NCI-H2029 treated with DMSO at 0.1 percent for 48 hours (cell line): ENCODE results near the gene AGAP2.
"Not testable (repeated sequence)": the region's sequence is repeated elsewhere in the genome, so short reads cannot be mapped to it uniquely, and the experiment has no call there.

Source experiments
- DNase-seq: peaks from one replicate; lab custom pipeline; 2025; lab: John Stamatoyannopoulos, UW

The AGAP2 gene

DNA sequence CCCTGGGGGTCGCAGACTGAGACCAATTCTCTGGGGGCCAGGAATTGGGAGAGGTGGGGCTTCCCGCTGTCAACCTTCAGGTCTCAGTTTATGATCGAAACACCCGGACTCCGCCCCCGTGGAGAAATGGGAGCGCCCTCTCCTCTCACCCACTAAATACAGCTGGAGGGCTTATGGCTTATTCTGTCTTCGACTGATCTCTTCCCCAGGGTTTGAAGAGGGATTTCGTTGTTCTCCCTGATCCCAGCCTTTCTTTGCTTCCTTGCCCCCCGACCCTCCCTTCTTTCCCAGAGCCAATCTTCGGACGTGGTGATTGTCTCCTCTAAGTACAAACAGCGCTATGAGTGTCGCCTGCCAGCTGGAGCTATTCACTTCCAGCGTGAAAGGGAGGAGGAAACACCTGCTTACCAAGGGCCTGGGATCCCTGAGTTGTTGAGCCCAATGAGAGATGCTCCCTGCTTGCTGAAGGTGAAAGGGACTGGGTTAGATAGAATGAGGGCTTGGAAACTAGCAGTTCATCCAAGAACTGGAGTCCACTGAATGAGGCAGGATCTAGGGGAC lies 44.0 kb downstream of the AGAP2 start:
- DNase-seq, result no peak

DNA sequence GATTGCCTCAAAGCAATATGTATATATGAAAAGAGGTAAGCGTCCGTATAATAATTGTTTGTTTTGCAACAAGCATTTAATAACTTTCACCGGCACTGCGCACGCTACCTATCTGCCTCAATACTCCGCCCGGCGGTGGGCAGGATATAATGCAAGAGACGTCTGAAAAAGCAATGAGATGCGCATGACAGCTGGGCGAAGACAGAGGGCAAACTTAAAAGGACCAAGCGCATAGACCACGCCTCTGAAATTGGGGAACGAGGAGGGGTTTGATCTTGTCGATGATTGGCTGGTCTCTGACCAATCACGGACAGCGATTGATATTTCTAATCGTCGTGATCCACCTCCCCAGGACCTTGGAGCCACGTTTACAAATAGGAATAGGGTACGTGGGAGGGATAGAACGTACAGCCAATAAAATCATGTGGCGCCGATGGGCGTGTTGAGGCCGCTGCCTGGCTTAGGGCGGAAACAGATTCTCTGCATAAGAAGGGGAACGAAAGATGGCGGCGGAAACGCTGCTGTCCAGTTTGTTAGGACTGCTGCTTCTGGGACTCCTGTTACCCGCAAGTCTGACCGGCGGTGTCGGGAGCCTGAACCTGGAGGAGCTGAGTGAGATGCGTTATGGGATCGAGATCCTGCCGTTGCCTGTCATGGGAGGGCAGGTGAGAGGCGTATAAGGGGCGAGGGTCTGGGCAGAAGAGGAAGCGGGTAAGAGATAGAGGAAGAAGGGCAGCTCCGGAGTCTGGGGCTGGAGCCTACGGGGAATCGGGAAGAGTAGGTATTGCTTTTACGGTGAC lies 44.7 kb downstream of the AGAP2 start, which contains the start of gene OS9:
Gene OS9 (plus strand): TSS at position 474 of the 800 bp plus-strand sequence. CDS start 30 bp downstream, at position 504.
- DNase-seq, result peak; percentile 97

DNA sequence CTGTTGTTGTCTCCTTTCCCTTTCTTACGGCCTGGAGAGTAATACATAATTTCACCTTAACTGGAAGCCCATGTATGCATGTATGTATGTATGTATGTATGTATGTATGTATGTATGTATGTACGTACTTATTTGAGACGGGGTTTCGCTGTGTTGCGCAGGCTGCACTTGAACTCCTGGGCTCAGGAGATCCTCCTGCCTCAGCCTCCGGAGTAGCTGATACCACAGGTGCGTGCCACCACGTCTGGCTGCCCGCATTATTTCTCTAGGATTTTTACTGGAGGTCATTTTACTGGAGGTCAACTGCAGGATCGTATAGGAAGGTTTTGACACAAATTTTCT lies 45.3 kb downstream of the AGAP2 start:
- DNase-seq, result no peak

DNA sequence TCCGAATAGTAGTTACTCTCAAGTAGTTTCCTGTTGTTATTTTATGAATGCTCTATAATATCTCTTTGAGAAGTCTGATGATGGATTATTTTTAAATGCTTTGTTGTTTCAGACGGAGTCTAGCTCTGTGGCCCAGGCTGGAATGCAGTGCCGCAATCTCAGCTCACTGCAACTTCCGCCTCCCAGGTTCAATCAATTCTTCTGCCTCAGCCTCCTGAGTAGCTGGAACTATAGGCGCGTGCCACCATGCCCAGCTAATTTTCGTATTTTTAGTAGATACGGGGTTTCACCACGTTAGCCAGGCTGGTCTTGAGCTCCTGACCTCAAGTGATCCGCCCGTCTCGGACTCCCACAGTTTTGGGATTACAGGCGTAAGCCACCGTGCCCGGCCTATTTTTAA lies 46.0 kb downstream of the AGAP2 start:
- DNase-seq, result no peak

DNA sequence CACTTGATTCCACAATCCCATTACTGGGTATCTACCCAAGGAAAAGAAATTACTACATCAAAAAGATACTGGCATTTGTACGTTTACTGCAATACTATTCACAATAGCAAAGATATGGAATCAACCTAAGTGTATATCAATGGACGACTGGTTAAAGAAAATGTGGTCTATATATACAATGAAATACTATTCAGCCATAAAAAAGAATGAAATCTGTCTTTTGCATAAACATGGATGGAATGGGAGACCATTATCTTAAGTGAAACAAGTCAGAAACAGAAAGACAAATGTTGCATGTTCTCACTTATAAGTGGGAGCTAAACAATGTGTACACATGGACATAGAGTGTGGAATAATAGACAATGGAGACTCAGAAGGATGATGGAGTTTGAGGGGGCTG lies 49.6 kb downstream of the AGAP2 start:
- no peak for DNase-seq

DNA sequence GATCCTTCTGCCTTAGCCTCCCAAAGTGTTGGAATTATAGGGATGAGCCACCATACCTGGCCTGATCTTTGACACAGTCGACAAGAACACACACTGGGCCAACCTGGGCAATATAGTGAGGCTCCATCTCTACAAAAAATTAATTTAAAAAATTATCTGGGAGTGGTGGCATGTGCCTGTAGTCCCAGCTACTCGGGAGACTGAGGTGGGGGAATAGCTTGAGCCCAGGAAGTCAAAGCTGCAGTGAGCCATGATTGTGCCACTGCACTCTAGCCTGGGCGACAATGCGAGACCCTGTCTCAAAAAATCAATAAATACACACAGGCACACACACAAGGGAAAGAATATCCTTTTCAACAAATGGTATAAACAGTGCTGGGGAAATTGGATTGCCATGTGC lies 50.7 kb downstream of the AGAP2 start:
- DNase-seq, result no peak

DNA sequence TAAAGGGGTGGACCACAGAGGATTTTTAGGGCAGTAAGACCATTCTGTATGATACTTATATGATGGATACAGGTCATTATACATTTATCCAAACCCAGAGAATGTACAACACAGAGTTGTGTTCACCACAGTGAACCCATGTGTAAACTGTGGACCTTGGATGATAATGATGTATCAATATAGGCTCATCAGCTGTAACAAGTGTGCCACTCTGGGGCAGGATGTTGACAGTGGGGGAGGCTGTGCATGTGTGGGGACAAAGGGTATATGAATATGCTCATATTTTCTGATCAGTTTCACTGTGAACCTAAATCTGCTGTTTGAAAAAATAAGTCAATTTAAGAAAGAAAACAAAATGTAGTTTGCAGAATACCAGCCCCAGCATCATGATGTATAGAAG lies 58.8 kb downstream of the AGAP2 start:
- DNase-seq, result no peak

DNA sequence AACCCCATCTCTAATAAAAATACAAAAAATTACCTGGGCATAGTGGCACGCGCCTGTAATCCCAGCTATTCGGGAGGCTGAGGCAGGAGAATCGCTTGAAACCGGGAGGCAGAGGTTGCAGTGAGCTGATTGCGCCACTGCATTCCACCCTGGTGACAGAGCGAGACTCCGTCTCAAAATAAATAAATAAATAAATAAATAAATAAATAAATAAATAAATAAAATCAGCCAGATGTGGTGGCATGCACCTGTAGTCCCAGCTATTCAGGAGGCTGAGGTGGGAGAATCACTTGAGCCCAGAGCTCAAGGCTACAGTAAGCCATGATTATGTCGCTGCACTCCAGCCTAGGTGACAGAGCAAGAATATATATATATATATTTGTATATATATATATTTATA lies 60.6 kb downstream of the AGAP2 start:
- DNase-seq, result not testable (repeated sequence)

DNA sequence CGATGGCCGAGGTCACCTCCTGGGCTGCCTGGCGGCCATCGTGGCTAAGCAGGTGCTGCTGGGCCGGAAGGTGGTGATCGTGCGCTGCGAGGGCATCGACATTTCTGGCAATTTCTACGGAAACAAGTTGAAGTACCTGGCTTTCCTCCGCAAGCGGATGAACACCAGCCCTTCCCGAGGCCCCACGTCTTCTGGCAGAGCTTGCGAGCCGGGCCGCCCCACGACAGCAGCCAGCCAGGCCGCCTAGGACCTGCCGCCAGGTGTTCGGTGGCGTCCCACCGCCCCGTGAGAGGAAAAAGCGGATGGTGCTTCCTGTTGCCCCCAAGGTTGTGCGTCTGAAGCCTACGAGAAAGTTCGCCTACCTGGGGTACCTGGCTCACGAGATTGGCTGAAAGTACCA lies 63.9 kb downstream of the AGAP2 start:
- DNase-seq, result no peak
